ENCODE data around the gene MTCH2.

MTCH2 gene

GRCh38 chr11:47589118-47589517 is 53.2 kb downstream of the MTCH2 start:
- no peak for DNase-seq

GRCh38 chr11:47587723-47588326 is 54.5 kb downstream of the MTCH2 start:
- no peak for DNase-seq

GRCh38 chr11:47587039-47587716 is 55.2 kb downstream of the MTCH2 start:
- DNase-seq = no peak

- DNase-seq = no peak
Observed at GRCh38 chr11:47586098-47586855, 56.1 kb downstream of the MTCH2 start, which contains the start of gene FAM180B. TSS of gene FAM180B (plus strand) at chr11:47586678. CDS start at chr11:47586769, 91 bp downstream.

GRCh38 chr11:47583844-47584243 is 58.5 kb downstream of the MTCH2 start:
- DNase-seq = no peak

- DNase-seq = peak; percentile 98
Observed at GRCh38 chr11:47578524-47579494, 63.5 kb downstream of the MTCH2 start, which contains the start of the genes KBTBD4 and NDUFS3. TSS of gene KBTBD4 (minus strand) at chr11:47578970. CDS start at chr11:47578951, 19 bp downstream. TSS of gene NDUFS3 (plus strand) at chr11:47579074. CDS start at chr11:47579092, 18 bp downstream.

- no peak for DNase-seq
Observed at GRCh38 chr11:47577460-47578041, 64.8 kb downstream of the MTCH2 start.

GRCh38 chr11:47573321-47573720 is 69.0 kb downstream of the MTCH2 start:
- DNase-seq = no peak

GRCh38 chr11:47572715-47573255 is 69.6 kb downstream of the MTCH2 start:
- no peak for DNase-seq

- no peak for DNase-seq
Observed at GRCh38 chr11:47571895-47572294, 70.5 kb downstream of the MTCH2 start.

GRCh38 chr11:47571357-47571729 is 71.0 kb downstream of the MTCH2 start:
- no peak for DNase-seq

GRCh38 chr11:47570651-47571356 is 71.6 kb downstream of the MTCH2 start:
- DNase-seq = no peak

- DNase-seq = no peak
Observed at GRCh38 chr11:47569646-47570045, 72.7 kb downstream of the MTCH2 start.
